Measurements from ENCODE around the gene PFKFB4.

The PFKFB4 gene

GRCh38 chr3:48470286-48470685, 86.3 kb downstream of the PFKFB4 start:
- Histone ChIP-seq H3K27me3 (no peaks in the 10 kb centered on the region), H3K27ac (peak overlapping the region; percentile 62), H3K9me3 (no peaks in the 10 kb centered on the region), H3K4me3 (ENCODE audit: low read depth in 1 of 2, low read length in 1 of 2) (no peak overlapping the region), H3K4me1 (ENCODE audit: control insufficient read depth in 1 of 2, insufficient read depth in 1 of 2, low read depth in 1 of 2, low read length in 1 of 2) (peaks cover 51 to 57% of the 10 kb centered on the region in 2 experiments), H3K36me3 (peaks cover 42% of the 10 kb centered on the region)
- TF ChIP-seq CTCF (IDR thresholded peaks at IDR 0.05) = no peak

- H3K27me3 ChIP-seq = no peaks in the 10 kb centered on the region
- H3K4me3 ChIP-seq (ENCODE audit: low read depth in 1 of 2, low read length in 1 of 2) = no peak overlapping the region
- TF ChIP-seq CTCF (IDR thresholded peaks at IDR 0.05) = no peak
- H3K36me3 ChIP-seq = peaks cover 49% of the 10 kb centered on the region
- peak overlapping the region; percentile 62 for H3K27ac ChIP-seq
- no peaks in the 10 kb centered on the region for H3K9me3 ChIP-seq
- H3K4me1 ChIP-seq (ENCODE audit: control insufficient read depth in 1 of 2, insufficient read depth in 1 of 2, low read depth in 1 of 2, low read length in 1 of 2) = peaks cover 55 to 61% of the 10 kb centered on the region in 2 experiments
Observed at GRCh38 chr3:48469046-48469915, 87.3 kb downstream of the PFKFB4 start.

GRCh38 chr3:48468329-48468731, 88.3 kb downstream of the PFKFB4 start:
- peaks cover 52% of the 10 kb centered on the region for H3K36me3 ChIP-seq
- TF ChIP-seq CTCF (IDR thresholded peaks at IDR 0.05) = no peak
- H3K4me1 ChIP-seq (ENCODE audit: control insufficient read depth in 1 of 2, insufficient read depth in 1 of 2, low read depth in 1 of 2, low read length in 1 of 2) = peaks cover 52 to 58% of the 10 kb centered on the region in 2 experiments
- H3K27ac ChIP-seq = peak overlapping the region; percentile 97
- no peak overlapping the region for H3K4me3 ChIP-seq (ENCODE audit: low read depth in 1 of 2, low read length in 1 of 2)
- no peaks in the 10 kb centered on the region for H3K27me3 ChIP-seq
- no peaks in the 10 kb centered on the region for H3K9me3 ChIP-seq

Data from neutrophil (primary cell).